ENCODE data around the gene RAB3A.

The RAB3A gene

DNA sequence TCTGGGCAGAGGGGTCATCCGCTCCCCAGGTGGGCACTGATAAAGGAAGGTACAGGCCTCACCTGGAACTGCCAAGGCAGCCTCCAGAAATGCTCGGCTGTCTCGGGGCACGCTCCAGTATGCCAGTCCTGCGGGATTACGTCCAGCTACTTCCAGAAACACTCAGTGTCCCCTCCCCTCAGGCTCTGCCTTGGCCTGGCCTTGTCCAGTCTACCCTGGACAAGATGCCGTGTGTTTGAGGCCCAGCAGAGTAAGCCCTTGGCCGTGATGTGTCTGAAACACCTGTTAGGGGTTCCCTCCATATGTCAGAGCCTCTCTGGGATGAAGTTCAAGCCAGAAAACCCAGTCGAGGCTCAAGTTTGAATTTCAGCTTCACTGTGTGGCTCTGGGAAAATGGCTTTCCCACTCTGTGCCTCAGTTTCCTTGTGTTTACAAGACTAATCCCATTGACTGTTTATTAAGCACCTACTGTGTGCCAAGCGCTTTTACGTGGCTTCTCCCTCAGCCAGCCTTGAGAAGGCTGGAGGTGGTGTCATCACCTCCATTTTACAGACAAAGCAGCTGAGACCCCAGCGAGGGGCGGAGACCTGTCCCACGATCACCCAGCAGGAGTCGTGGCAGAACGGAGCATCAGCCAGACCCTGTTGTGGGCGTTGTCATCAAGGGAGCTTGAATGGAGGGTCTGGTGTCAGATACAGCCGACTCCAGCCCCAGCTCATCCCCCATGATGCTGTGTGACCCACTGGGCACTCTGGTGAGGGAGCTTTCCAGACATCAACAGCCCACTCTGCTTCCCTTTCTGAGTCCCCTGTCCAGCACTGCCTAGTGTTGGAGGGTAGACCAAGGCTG is 52.8 kb downstream of the RAB3A start:
- DNase-seq (ENCODE audit: low read depth in 2 of 2), result no peak

DNA sequence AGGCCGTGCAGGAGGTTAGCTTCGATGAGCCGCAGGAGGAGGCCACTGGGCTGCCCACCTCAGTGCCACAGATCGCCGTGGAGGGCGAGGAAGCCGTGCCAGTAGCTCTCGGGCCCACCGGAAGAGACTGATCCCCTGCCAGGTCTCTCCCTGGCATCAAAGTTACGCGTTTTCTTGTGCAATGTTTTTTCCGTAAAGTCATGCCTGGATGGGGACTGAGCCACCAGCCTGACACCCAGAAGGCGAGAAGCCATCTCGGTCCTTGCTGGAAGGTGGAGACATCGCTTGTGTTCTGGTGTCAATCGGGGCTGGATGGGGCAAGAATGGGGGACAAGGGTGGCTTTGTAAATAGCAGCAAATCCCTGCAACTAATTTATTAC is 54.3 kb downstream of the RAB3A start:
- DNase-seq (ENCODE audit: low read depth in 2 of 2), result no peak

DNA sequence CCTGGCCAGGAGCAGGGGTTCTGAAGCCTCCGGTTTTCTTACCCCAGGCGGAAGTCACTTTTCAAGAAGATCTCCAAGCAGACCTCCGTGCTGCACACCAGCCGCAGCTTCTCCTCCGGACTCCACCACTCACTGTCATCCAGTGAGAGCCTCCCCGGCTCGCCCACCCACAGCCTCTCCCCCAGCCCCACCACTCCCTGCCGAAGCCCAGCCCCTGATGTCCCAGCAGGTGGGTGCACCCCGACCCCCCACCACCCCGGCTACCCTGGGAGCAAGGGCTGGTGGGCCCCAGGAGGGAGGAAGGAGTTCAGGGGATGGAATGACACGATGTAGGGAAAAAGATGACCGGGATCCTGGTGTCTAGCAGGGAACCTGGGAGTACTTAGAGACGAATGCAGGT is 56.4 kb downstream of the RAB3A start:
- no peak for DNase-seq (ENCODE audit: low read depth in 2 of 2)
